OCI-LY1 (cell line): ENCODE results near the gene ROCK2.

Experiments used
- CTCF ChIP-seq: fragments of 200-600 bp; sonication (generic), shearing (Covaris generic); IDR thresholded peaks from 2 replicates; pipeline ENCODE4 v1.5.1; 2017; ENCODE audit warnings: mild to moderate bottlenecking, antibody characterized with exemption, low read length, moderate library complexity, mixed read lengths
- EZH2 ChIP-seq: fragments of 200-600 bp; sonication (generic), shearing (Covaris generic); IDR thresholded peaks from 2 replicates; pipeline ENCODE4 v1.8.0; 2017; ENCODE audit warnings: borderline replicate concordance, mixed run types, mild to moderate bottlenecking, antibody characterized with exemption, low read length, moderate library complexity, mixed read lengths

DNA sequence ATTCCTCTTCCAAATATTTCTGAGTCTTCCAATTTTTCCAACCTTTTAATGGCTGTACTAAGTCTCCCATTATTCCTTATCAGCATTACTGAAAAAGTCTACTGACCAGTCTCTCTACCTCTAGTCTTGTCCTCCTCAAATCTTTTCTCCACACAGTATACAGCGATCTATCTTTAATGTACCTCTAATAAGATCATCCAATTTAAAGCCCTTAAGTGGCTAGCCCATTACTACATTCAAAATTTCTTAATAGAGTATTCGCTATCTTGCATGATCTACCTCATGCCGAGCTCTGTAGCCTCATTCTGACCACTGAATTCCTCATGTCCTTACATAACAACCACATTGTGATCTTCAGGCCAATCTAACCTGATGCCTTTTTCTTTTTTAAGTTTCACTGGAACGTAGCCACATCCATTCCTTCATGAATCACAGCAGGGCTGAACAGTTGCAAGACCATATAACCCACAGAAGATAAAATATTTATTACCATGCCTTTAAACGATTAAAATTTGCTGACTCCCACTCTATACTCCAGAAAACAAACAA lies 131.3 kb downstream of the ROCK2 start:
- TF ChIP-seq EZH2 (no peak), CTCF (no peak)
